SK-N-SH treated with all-trans-retinoic acid at 6 μM for 48 hours (cell line): ENCODE results near the gene EVX1.

Experiments
- ATAC-seq: fragments of 200-7000 bp; cut with Tn5 transposase; 3 replicates; pipeline ENCODE4 v1.9.1; 2020; ENCODE audit warnings: mild to moderate bottlenecking, moderate library complexity
- BACH2 ChIP-seq: fragments of 250-450 bp; sonication (Bioruptor Pico); IDR thresholded peaks from 2 replicates; pipeline ENCODE4 v1.9.0; 2021; ENCODE audit warnings: mild to moderate bottlenecking, borderline replicate concordance
- CSDC2 ChIP-seq: fragments of 250-450 bp; sonication (Bioruptor Pico); IDR thresholded peaks from 2 replicates; pipeline ENCODE4 v1.5.0; 2020; ENCODE audit warnings: mild to moderate bottlenecking, moderate library complexity
- ESRRG ChIP-seq: fragments of 250-450 bp; sonication (Bioruptor Pico); IDR thresholded peaks from 2 replicates; pipeline ENCODE4 v1.6.1; 2021; ENCODE audit warnings: mild to moderate bottlenecking
- GLIS3 ChIP-seq: fragments of 250-450 bp; sonication (Bioruptor Pico); IDR thresholded peaks from 2 replicates; pipeline ENCODE4 v1.5.0; 2020; ENCODE audit warnings: mild to moderate bottlenecking, moderate library complexity
- ISL1 ChIP-seq: fragments of 250-450 bp; sonication (Bioruptor Pico); IDR thresholded peaks from 2 replicates; pipeline ENCODE4 v2.1.2; 2022; ENCODE audit warnings: mild to moderate bottlenecking, moderate library complexity
- OSR1 ChIP-seq: fragments of 250-450 bp; sonication (Bioruptor Pico); IDR thresholded peaks from 2 replicates; pipeline ENCODE4 v1.8.0; 2022; ENCODE audit warnings: moderate library complexity, mild to moderate bottlenecking, inconsistent platforms
- PPARA ChIP-seq: fragments of 250-450 bp; sonication (Bioruptor Pico); IDR thresholded peaks from 2 replicates; pipeline ENCODE4 v1.5.0; 2020; ENCODE audit warnings: mild to moderate bottlenecking, borderline replicate concordance
- RARB ChIP-seq: fragments of 250-450 bp; sonication (Bioruptor Pico); IDR thresholded peaks from 2 replicates; pipeline ENCODE4 v1.8.0; 2021; ENCODE audit warnings: mild to moderate bottlenecking, moderate library complexity
- SNAI2 ChIP-seq: fragments of 250-450 bp; sonication (Bioruptor Pico); IDR thresholded peaks from 2 replicates; pipeline ENCODE4 v1.5.0; 2020; ENCODE audit warnings: mild to moderate bottlenecking, moderate library complexity
- TCF4 ChIP-seq: fragments of 250-450 bp; sonication (Bioruptor Pico); IDR thresholded peaks from 2 replicates; pipeline ENCODE4 v1.8.0; 2021; ENCODE audit warnings: mild to moderate bottlenecking, moderate library complexity, borderline replicate concordance
- TOX ChIP-seq: fragments of 250-450 bp; sonication (Bioruptor Pico); IDR thresholded peaks from 2 replicates; pipeline ENCODE4 v1.8.0; 2021; ENCODE audit warnings: mild to moderate bottlenecking, moderate library complexity, borderline replicate concordance
- ZC3H10 ChIP-seq: fragments of 250-450 bp; sonication (Bioruptor Pico); IDR thresholded peaks from 2 replicates; pipeline ENCODE4 v1.5.1; 2021; ENCODE audit warnings: mild to moderate bottlenecking, moderate library complexity
- ZFP3 ChIP-seq: fragments of 250-450 bp; sonication (Bioruptor Pico); IDR thresholded peaks from 2 replicates; pipeline ENCODE4 v1.5.0; 2020; ENCODE audit warnings: mild to moderate bottlenecking, moderate library complexity
- ZFP30 ChIP-seq: fragments of 450-650 bp; formaldehyde crosslinking; IDR thresholded peaks from 2 replicates; pipeline ENCODE4 v1.5.0; 2022; ENCODE audit warnings: mild to moderate bottlenecking, moderate library complexity
- ZNF565 ChIP-seq: fragments of 450-650 bp; formaldehyde crosslinking; conservative IDR thresholded peaks from 2 replicates; pipeline ENCODE4 v1.5.0; 2020; ENCODE audit warnings: low read depth, mild to moderate bottlenecking, moderate library complexity
- ZNF70 ChIP-seq: fragments of 450-650 bp; formaldehyde crosslinking; IDR thresholded peaks from 2 replicates; pipeline ENCODE4 v1.5.0; 2020; ENCODE audit warnings: mild to moderate bottlenecking, moderate library complexity
- ZNF8 ChIP-seq: fragments of 450-650 bp; formaldehyde crosslinking; IDR thresholded peaks from 2 replicates; pipeline ENCODE4 v1.5.0; 2020; ENCODE audit warnings: mild to moderate bottlenecking, moderate library complexity
- TF ChIP-seq, protein P1 (sequence below): fragments of 250-450 bp; sonication (Bioruptor Pico); IDR thresholded peaks from 2 replicates; pipeline ENCODE4 v1.5.1; 2021; ENCODE audit warnings: mild to moderate bottlenecking, moderate library complexity
- TF ChIP-seq, protein P2 (sequence below): fragments of 250-450 bp; sonication (Bioruptor Pico); IDR thresholded peaks from 2 replicates; pipeline ENCODE4 v1.8.0; 2020; ENCODE audit warnings: mild to moderate bottlenecking, moderate library complexity, borderline replicate concordance
- TF ChIP-seq, protein P3 (sequence below): fragments of 250-450 bp; sonication (Bioruptor Pico); IDR thresholded peaks from 2 replicates; pipeline ENCODE4 v1.8.0; 2021; ENCODE audit warnings: low read depth, mild to moderate bottlenecking, moderate library complexity, borderline replicate concordance
- TF ChIP-seq, protein P4 (sequence below): fragments of 250-450 bp; sonication (Bioruptor Pico); IDR thresholded peaks from 2 replicates; pipeline ENCODE4 v1.5.0; 2020; ENCODE audit warnings: mild to moderate bottlenecking, moderate library complexity

The EVX1 gene

DNA sequence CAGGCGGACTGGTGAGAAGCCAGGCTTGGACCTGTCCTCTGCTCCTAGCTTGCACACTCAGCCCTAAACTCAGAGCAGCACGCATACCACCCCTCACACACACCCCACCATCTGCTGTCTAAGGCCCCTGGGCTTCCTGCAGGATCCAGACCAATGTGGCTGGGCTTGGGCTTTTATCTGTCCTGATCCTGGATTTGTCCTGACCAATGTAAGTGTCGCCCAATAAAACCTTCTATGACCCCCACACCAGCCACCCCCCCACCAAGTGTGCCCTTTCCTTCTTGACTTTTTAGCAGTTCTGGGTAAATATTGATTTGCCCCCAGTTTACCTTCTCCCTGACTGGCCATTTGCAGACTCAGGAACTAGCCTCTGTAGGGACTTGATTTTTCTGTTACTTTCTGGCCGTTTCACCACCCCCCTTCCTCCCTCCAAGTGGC, 41.0 kb upstream of the EVX1 start:
- ATAC-seq = peak; percentile 6
- TF ChIP-seq ZFP30 (no peak), CSDC2 (CRISPR knock-in tag) (no peak), ZNF70 (CRISPR knock-in tag) (no peak), PPARA (CRISPR knock-in tag) (no peak), BACH2 (CRISPR knock-in tag) (no peak), TOX (CRISPR knock-in tag) (no peak), TCF4 (no peak), ZC3H10 (no peak), SNAI2 (CRISPR knock-in tag) (no peak), ISL1 (CRISPR knock-in tag) (no peak), OSR1 (CRISPR knock-in tag) (no peak), ESRRG (no peak), ZFP3 (no peak), ZNF565 (CRISPR knock-in tag) (no peak), RARB (CRISPR knock-in tag) (no peak), GLIS3 (no peak)
- TF ChIP-seq, protein P1, sequence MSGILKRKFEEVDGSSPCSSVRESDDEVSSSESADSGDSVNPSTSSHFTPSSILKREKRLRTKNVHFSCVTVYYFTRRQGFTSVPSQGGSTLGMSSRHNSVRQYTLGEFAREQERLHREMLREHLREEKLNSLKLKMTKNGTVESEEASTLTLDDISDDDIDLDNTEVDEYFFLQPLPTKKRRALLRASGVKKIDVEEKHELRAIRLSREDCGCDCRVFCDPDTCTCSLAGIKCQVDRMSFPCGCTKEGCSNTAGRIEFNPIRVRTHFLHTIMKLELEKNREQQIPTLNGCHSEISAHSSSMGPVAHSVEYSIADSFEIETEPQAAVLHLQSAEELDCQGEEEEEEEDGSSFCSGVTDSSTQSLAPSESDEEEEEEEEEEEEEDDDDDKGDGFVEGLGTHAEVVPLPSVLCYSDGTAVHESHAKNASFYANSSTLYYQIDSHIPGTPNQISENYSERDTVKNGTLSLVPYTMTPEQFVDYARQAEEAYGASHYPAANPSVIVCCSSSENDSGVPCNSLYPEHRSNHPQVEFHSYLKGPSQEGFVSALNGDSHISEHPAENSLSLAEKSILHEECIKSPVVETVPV (CRISPR knock-in tag) = no peak
- TF ChIP-seq, protein P2, sequence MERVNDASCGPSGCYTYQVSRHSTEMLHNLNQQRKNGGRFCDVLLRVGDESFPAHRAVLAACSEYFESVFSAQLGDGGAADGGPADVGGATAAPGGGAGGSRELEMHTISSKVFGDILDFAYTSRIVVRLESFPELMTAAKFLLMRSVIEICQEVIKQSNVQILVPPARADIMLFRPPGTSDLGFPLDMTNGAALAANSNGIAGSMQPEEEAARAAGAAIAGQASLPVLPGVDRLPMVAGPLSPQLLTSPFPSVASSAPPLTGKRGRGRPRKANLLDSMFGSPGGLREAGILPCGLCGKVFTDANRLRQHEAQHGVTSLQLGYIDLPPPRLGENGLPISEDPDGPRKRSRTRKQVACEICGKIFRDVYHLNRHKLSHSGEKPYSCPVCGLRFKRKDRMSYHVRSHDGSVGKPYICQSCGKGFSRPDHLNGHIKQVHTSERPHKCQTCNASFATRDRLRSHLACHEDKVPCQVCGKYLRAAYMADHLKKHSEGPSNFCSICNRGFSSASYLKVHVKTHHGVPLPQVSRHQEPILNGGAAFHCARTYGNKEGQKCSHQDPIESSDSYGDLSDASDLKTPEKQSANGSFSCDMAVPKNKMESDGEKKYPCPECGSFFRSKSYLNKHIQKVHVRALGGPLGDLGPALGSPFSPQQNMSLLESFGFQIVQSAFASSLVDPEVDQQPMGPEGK = no peak
- TF ChIP-seq, protein P3, sequence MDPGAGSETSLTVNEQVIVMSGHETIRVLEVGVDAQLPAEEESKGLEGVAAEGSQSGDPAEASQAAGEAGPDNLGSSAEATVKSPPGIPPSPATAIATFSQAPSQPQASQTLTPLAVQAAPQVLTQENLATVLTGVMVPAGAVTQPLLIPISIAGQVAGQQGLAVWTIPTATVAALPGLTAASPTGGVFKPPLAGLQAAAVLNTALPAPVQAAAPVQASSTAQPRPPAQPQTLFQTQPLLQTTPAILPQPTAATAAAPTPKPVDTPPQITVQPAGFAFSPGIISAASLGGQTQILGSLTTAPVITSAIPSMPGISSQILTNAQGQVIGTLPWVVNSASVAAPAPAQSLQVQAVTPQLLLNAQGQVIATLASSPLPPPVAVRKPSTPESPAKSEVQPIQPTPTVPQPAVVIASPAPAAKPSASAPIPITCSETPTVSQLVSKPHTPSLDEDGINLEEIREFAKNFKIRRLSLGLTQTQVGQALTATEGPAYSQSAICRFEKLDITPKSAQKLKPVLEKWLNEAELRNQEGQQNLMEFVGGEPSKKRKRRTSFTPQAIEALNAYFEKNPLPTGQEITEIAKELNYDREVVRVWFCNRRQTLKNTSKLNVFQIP (CRISPR knock-in tag) = no peak

DNA sequence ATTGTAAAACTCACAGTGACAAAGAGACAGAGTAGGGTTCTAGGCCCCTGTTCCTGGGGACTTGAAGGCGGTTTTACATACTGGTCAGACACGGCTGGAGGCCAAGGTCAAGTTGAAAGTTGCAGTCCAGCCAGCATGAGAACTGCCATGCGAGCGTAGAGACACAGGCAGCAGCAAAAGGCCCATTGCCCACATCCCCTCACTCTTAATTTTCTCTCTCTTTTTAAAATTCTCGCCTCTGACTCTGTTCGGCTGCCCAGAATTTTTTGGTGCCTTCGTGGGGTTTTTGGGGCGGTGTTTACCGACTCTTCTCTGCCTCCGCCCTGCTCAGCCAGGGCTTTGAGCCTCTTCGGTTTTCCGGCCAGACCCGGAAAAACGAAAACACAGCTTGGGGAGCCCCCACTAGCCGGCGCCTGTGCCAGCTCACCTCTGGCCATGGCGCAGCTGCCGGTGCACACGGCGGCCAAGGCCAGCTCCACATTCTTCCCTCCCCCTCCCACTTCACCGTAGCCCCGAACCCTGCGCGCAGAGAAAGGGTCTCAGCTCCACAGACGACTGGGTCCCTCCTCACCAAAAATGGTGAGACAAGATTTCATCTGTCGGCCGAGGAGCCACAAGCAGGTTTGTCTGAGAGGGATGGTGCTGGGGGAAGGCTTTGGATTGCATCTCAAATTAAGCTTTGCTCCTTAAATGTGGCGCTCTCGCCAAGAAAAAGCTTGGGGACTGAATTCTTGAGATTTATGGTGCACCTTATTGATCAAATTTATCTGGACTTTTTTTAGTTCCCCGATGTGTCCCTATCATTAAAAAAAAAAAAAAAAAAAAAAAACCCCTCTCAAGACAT, 40.4 kb upstream of the EVX1 start:
- TF ChIP-seq TOX (CRISPR knock-in tag) (no peak), ZNF565 (CRISPR knock-in tag) (no peak), ZNF70 (CRISPR knock-in tag) (no peak), ZFP30 (no peak), ZC3H10 (no peak), ZNF8 (CRISPR knock-in tag) (no peak), PPARA (CRISPR knock-in tag) (no peak), GLIS3 (no peak), OSR1 (CRISPR knock-in tag) (no peak), BACH2 (CRISPR knock-in tag) (no peak), TCF4 (no peak), RARB (CRISPR knock-in tag) (no peak), CSDC2 (CRISPR knock-in tag) (no peak), SNAI2 (CRISPR knock-in tag) (no peak), ZFP3 (no peak), ESRRG (no peak)
- TF ChIP-seq, protein P3 (CRISPR knock-in tag) = no peak
- TF ChIP-seq, protein P1 (CRISPR knock-in tag) = no peak
- no peak for ATAC-seq

DNA sequence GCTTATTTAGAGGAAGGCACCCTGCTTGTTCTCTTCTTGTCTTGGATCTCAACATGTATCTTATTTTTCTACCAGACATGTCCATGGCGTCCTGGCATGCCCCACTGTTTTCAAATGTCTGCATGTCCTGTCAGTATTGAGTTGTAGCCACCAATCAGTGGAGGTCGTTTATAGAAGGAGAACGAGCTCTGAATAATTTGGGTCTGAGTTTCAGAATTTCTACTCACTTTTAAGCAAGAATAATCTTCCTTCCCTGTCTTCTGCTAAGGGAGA, 39.8 kb upstream of the EVX1 start:
- no peak for ATAC-seq
- TF ChIP-seq, protein P4, sequence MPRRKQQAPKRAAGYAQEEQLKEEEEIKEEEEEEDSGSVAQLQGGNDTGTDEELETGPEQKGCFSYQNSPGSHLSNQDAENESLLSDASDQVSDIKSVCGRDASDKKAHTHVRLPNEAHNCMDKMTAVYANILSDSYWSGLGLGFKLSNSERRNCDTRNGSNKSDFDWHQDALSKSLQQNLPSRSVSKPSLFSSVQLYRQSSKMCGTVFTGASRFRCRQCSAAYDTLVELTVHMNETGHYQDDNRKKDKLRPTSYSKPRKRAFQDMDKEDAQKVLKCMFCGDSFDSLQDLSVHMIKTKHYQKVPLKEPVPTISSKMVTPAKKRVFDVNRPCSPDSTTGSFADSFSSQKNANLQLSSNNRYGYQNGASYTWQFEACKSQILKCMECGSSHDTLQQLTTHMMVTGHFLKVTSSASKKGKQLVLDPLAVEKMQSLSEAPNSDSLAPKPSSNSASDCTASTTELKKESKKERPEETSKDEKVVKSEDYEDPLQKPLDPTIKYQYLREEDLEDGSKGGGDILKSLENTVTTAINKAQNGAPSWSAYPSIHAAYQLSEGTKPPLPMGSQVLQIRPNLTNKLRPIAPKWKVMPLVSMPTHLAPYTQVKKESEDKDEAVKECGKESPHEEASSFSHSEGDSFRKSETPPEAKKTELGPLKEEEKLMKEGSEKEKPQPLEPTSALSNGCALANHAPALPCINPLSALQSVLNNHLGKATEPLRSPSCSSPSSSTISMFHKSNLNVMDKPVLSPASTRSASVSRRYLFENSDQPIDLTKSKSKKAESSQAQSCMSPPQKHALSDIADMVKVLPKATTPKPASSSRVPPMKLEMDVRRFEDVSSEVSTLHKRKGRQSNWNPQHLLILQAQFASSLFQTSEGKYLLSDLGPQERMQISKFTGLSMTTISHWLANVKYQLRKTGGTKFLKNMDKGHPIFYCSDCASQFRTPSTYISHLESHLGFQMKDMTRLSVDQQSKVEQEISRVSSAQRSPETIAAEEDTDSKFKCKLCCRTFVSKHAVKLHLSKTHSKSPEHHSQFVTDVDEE (CRISPR knock-in tag) = no peak
- TF ChIP-seq PPARA (CRISPR knock-in tag) = no peak
- TF ChIP-seq TOX (CRISPR knock-in tag) = no peak
- no peak for TF ChIP-seq ZNF8 (CRISPR knock-in tag)
- no peak for TF ChIP-seq ZC3H10
- TF ChIP-seq, protein P1 (CRISPR knock-in tag) = no peak
- TF ChIP-seq RARB (CRISPR knock-in tag) = no peak
- TF ChIP-seq GLIS3 = no peak
- TF ChIP-seq, protein P2 = no peak
- no peak for TF ChIP-seq OSR1 (CRISPR knock-in tag)
